WTC11 (cell line): ENCODE data around the gene LILRB3. TPM values are rescaled to one million over a fixed set of nuclear protein-coding genes. Genes with fewer than 3 reads are reported as not detected.

Source experiments
- ATF1 ChIP-seq: sonication (generic); formaldehyde crosslinking; IDR thresholded peaks from 2 replicates; pipeline ENCODE4 v1.8.1; 2023; ENCODE audit warnings: mild to moderate bottlenecking, moderate library complexity, missing genetic modification reagents
- E2F1 ChIP-seq: sonication (generic); formaldehyde crosslinking; IDR thresholded peaks from 2 replicates; pipeline ENCODE4 v1.8.0; 2022; ENCODE audit warnings: mild to moderate bottlenecking, missing genetic modification reagents
- ELF4 ChIP-seq: sonication (generic); formaldehyde crosslinking; IDR thresholded peaks from 2 replicates; pipeline ENCODE4 v1.8.1; 2022; ENCODE audit warnings: low read depth, mild to moderate bottlenecking, moderate library complexity, missing genetic modification reagents
- FOXJ3 ChIP-seq: sonication (generic); formaldehyde crosslinking; IDR thresholded peaks from 2 replicates; pipeline ENCODE4 v1.9.0; 2021; ENCODE audit warnings: missing genetic modification reagents, mild to moderate bottlenecking, borderline replicate concordance
- GTF2I ChIP-seq: fragments of 250-450 bp; sonication (Bioruptor Pico); conservative IDR thresholded peaks from 2 replicates; pipeline ENCODE4 v1.4.0; 2021; ENCODE audit warnings: mild to moderate bottlenecking
- HMGXB4 ChIP-seq: sonication (generic); formaldehyde crosslinking; IDR thresholded peaks from 2 replicates; pipeline ENCODE4 v1.8.1; 2023; ENCODE audit warnings: mild to moderate bottlenecking, moderate library complexity, missing genetic modification reagents
- IRF1 ChIP-seq: sonication (generic); formaldehyde crosslinking; IDR thresholded peaks from 2 replicates; pipeline ENCODE4 v1.8.0; 2023; ENCODE audit warnings: missing genetic modification reagents
- MXD4 ChIP-seq: fragments of 250-450 bp; sonication (Bioruptor Pico); IDR thresholded peaks from 2 replicates; pipeline ENCODE4 v1.8.0; 2021; ENCODE audit warnings: mild to moderate bottlenecking, moderate library complexity, borderline replicate concordance
- NFATC4 ChIP-seq: fragments of 250-450 bp; sonication (Bioruptor Pico); IDR thresholded peaks from 2 replicates; pipeline ENCODE4 v1.9.0; 2021; ENCODE audit warnings: mild to moderate bottlenecking
- NFYB ChIP-seq: sonication (generic); formaldehyde crosslinking; conservative IDR thresholded peaks from 2 replicates; pipeline ENCODE4 v1.8.0; 2022; ENCODE audit warnings: low read depth, missing genetic modification reagents
- NR1H2 ChIP-seq: sonication (generic); formaldehyde crosslinking; IDR thresholded peaks from 2 replicates; pipeline ENCODE4 v1.9.0; 2021; ENCODE audit warnings: mild to moderate bottlenecking, moderate library complexity, missing genetic modification reagents
- NR2C2 ChIP-seq: sonication (generic); formaldehyde crosslinking; IDR thresholded peaks from 2 replicates; pipeline ENCODE4 v1.8.0; 2022; ENCODE audit warnings: mild to moderate bottlenecking, missing genetic modification reagents
- PREB ChIP-seq: sonication (generic); formaldehyde crosslinking; IDR thresholded peaks from 2 replicates; pipeline ENCODE4 v1.8.1; 2022; ENCODE audit warnings: mild to moderate bottlenecking, missing genetic modification reagents, moderate library complexity, borderline replicate concordance
- RORB ChIP-seq: fragments of 250-450 bp; sonication (Bioruptor Pico); IDR thresholded peaks from 2 replicates; pipeline ENCODE4 v1.9.0; 2021; ENCODE audit warnings: mild to moderate bottlenecking
- SOX15 ChIP-seq: fragments of 250-450 bp; sonication (Bioruptor Pico); IDR thresholded peaks from 2 replicates; pipeline ENCODE4 v1.9.0; 2021; ENCODE audit warnings: mild to moderate bottlenecking
- ZNF138 ChIP-seq: sonication (generic); formaldehyde crosslinking; conservative IDR thresholded peaks from 2 replicates; pipeline ENCODE4 v1.8.1; 2022; ENCODE audit warnings: mild to moderate bottlenecking, moderate library complexity, missing genetic modification reagents
- ZNF232 ChIP-seq: sonication (generic); formaldehyde crosslinking; IDR thresholded peaks from 2 replicates; pipeline ENCODE4 v1.8.0; 2022; ENCODE audit warnings: mild to moderate bottlenecking, missing genetic modification reagents
- ZNF416 ChIP-seq: fragments of 250-450 bp; sonication (Bioruptor Pico); IDR thresholded peaks from 2 replicates; pipeline ENCODE4 v1.9.0; 2021; ENCODE audit warnings: mild to moderate bottlenecking, inconsistent platforms
- ZNF425 ChIP-seq: fragments of 250-450 bp; sonication (Bioruptor Pico); conservative IDR thresholded peaks from 2 replicates; pipeline ENCODE4 v1.9.0; 2021; ENCODE audit warnings: mild to moderate bottlenecking
- ZSCAN18 ChIP-seq: fragments of 250-450 bp; sonication (Bioruptor Pico); IDR thresholded peaks from 2 replicates; pipeline ENCODE4 v2.1.2; 2022; ENCODE audit warnings: mild to moderate bottlenecking, moderate library complexity
- total RNA-seq: library from RNA; stranded (reverse); gene quantifications from 3 replicates; pipeline ENCODE4 v1.2.3, GENCODE V29; 2021
- TF ChIP-seq, protein P1 (sequence below): sonication (generic); formaldehyde crosslinking; IDR thresholded peaks from 2 replicates; pipeline ENCODE4 v1.8.0; 2022; ENCODE audit warnings: mild to moderate bottlenecking, missing genetic modification reagents
- TF ChIP-seq, protein P2 (sequence below): sonication (generic); formaldehyde crosslinking; conservative IDR thresholded peaks from 2 replicates; pipeline ENCODE4 v1.8.1; 2023; ENCODE audit warnings: mild to moderate bottlenecking, low read depth, missing genetic modification reagents, moderate library complexity
- TF ChIP-seq, protein P3 (sequence below): sonication (generic); formaldehyde crosslinking; IDR thresholded peaks from 2 replicates; pipeline ENCODE4 v1.8.0; 2022; ENCODE audit warnings: mild to moderate bottlenecking, missing genetic modification reagents

Gene LILRB3
- total RNA-seq, 1 experiment from 2014 or later = not detected

DNA sequence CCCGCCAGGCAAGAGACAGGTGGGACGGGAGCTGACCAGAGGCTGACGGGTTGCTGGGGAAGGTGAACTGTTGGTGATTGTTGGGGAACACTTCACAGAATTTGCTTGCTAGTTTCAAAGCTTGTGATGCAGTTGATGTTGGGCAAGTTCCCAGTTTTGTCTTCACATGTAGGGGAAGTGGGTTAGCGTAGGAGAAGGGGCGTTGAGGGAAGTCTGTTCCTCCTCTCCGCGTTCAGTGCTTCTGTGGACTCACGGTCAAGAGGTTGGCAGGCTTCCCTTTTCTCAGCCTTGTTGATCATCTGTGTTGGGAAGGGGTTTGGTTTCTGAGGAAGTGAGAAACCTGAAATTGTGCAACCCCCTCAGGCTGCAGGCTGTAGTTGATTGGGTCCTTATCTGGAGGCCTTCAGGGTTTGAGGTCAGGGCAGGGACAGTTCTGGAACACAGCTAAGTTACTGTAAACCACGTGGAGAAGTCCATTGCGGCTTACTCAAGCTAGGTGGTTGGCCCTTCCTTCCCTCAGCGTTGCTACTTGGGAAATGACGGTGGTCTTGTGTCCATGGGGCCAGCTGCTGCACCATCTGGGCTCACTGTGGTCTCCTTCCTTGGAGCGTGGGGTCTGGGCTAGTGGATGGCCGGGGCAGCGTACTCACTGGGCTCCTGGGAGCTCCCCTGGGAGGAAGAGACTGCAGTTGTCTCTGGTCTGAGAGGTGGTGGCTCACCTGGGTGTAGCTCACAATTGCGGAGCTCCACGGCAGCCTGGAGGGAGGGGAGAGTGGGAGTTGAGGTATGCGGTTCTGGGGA is 14.6 kb downstream of the LILRB3 start (continued):
- TF ChIP-seq ZSCAN18 (CRISPR knock-in tag) (no peak), ZNF425 (CRISPR knock-in tag) (peak; percentile 92), NR1H2 (CRISPR knock-in tag) (no peak), IRF1 (CRISPR knock-in tag) (no peak), FOXJ3 (no peak), ZNF416 (CRISPR knock-in tag) (peak; percentile 95), HMGXB4 (CRISPR knock-in tag) (no peak), E2F1 (no peak), NFYB (CRISPR knock-in tag) (no peak), NR2C2 (CRISPR knock-in tag) (no peak; the same call in 1 of the 2 replicates), ELF4 (no peak), GTF2I (no peak), NFATC4 (peak; percentile 95), PREB (no peak), ZNF138 (CRISPR knock-in tag) (no peak), ATF1 (CRISPR knock-in tag) (no peak), RORB (CRISPR knock-in tag) (no peak), MXD4 (CRISPR knock-in tag) (no peak), SOX15 (CRISPR knock-in tag) (no peak), ZNF232 (CRISPR knock-in tag) (no peak)
- TF ChIP-seq, protein P1, sequence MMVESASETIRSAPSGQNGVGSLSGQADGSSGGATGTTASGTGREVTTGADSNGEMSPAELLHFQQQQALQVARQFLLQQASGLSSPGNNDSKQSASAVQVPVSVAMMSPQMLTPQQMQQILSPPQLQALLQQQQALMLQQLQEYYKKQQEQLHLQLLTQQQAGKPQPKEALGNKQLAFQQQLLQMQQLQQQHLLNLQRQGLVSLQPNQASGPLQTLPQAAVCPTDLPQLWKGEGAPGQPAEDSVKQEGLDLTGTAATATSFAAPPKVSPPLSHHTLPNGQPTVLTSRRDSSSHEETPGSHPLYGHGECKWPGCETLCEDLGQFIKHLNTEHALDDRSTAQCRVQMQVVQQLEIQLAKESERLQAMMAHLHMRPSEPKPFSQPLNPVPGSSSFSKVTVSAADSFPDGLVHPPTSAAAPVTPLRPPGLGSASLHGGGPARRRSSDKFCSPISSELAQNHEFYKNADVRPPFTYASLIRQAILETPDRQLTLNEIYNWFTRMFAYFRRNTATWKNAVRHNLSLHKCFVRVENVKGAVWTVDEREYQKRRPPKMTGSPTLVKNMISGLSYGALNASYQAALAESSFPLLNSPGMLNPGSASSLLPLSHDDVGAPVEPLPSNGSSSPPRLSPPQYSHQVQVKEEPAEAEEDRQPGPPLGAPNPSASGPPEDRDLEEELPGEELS (CRISPR knock-in tag) = no peak
- TF ChIP-seq, protein P2, sequence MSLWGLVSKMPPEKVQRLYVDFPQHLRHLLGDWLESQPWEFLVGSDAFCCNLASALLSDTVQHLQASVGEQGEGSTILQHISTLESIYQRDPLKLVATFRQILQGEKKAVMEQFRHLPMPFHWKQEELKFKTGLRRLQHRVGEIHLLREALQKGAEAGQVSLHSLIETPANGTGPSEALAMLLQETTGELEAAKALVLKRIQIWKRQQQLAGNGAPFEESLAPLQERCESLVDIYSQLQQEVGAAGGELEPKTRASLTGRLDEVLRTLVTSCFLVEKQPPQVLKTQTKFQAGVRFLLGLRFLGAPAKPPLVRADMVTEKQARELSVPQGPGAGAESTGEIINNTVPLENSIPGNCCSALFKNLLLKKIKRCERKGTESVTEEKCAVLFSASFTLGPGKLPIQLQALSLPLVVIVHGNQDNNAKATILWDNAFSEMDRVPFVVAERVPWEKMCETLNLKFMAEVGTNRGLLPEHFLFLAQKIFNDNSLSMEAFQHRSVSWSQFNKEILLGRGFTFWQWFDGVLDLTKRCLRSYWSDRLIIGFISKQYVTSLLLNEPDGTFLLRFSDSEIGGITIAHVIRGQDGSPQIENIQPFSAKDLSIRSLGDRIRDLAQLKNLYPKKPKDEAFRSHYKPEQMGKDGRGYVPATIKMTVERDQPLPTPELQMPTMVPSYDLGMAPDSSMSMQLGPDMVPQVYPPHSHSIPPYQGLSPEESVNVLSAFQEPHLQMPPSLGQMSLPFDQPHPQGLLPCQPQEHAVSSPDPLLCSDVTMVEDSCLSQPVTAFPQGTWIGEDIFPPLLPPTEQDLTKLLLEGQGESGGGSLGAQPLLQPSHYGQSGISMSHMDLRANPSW = no peak
- TF ChIP-seq, protein P3, sequence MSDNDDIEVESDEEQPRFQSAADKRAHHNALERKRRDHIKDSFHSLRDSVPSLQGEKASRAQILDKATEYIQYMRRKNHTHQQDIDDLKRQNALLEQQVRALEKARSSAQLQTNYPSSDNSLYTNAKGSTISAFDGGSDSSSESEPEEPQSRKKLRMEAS (CRISPR knock-in tag) = no peak
